Kidney (tissue), 14 donors: ENCODE data around the gene ARHGEF40. TPM values are rescaled to one million over a fixed set of nuclear protein-coding genes. Genes with fewer than 3 reads are reported as not detected.

ENCODE experiments used
- DNase-seq, 5 donors: peaks; one replicate each; pipeline ENCODE4 v3.0.0-alpha.2; 2013 to 2020
- FAIRE-seq: peaks from 2 replicates; lab custom pipeline; 2012; peaks lifted over from hg19 to GRCh38; lab: Jason Lieb, UNC
- H3K27ac ChIP-seq, 2 donors: one replicate each; pipeline ENCODE4 v1.7.0; 2013; ENCODE audit warnings: low read depth in 2 of 2, low read length in 2 of 2, inconsistent platforms in 1 of 2
- H3K27me3 ChIP-seq: one replicate; pipeline ENCODE4 v1.7.1; 2013; ENCODE audit warnings: low read length, inconsistent platforms; ENCODE audit not compliant: control insufficient read depth, insufficient read depth
- H3K36me3 ChIP-seq, 3 donors: one replicate each; pipeline versions ENCODE4 v1.7.0 to v1.7.1; 2013; ENCODE audit warnings: low read length in 3 of 3, control low read depth in 1 of 3, inconsistent platforms in 1 of 3; ENCODE audit not compliant: insufficient read depth in 3 of 3, control insufficient read depth in 2 of 3
- H3K4me1 ChIP-seq, 3 donors: one replicate each; pipeline versions ENCODE4 v1.7.0 to v1.7.1; 2013; ENCODE audit warnings: low read length in 3 of 3, inconsistent platforms in 1 of 3, low read depth in 1 of 3; ENCODE audit not compliant: control insufficient read depth in 2 of 3, insufficient read depth in 2 of 3
- H3K4me3 ChIP-seq, 3 donors: one replicate each; pipeline versions ENCODE4 v1.7.0 to v1.8.1; 2013; ENCODE audit warnings: low read length in 3 of 3, control low read depth in 1 of 3, inconsistent platforms in 1 of 3
- H3K9ac ChIP-seq, 3 donors: one replicate each; pipeline versions ENCODE4 v1.7.0 to v1.7.1; 2013; ENCODE audit warnings: low read length in 3 of 3, control low read depth in 1 of 3, inconsistent platforms in 1 of 3
- H3K9me3 ChIP-seq, 3 donors: one replicate each; pipeline versions ENCODE4 v1.7.0 to v1.7.1; 2013; ENCODE audit warnings: low read length in 3 of 3, control low read depth in 1 of 3, inconsistent platforms in 1 of 3; ENCODE audit not compliant: control insufficient read depth in 2 of 3, insufficient read depth in 1 of 3
- intact Hi-C: fragments of 100-400 bp; cut with DNase I; formaldehyde crosslinking; loops from one replicate; pipeline ENCODE4 v1.11.1; 2022
- polyA plus RNA-seq: library from polyadenylated mRNA; stranded (reverse); fragments of 350-450 nt; fragmentation: Illumina TruSeq; extraction: RNeasy Lipid Tissue Mini Kit (QIAGEN cat#74804); gene quantifications from one replicate; pipeline ENCODE4 v1.2.3, GENCODE V29; 2014; ENCODE audit warnings: low read depth, low replicate concordance; ENCODE audit not compliant: insufficient read depth
- total RNA-seq: library from RNA; stranded (reverse); fragmentation: NEBNext Ultra II Directional; extraction: Animal tissue kit (Norgen Biotek cat#: 25700); gene quantifications from one replicate; pipeline ENCODE4 v1.2.1, GENCODE V29; 2021
- TF ChIP-seq, protein P1 (sequence below): IDR thresholded peaks from 3 replicates; pipeline ENCODE4 v1.5.1; 2012; ENCODE audit warnings: mild to moderate bottlenecking, moderate library complexity, borderline replicate concordance; ENCODE audit not compliant: insufficient read depth; ENCODE audit errors: extremely low read depth
- donor health status: control.
- donor health status: control.
- donor health status: control.
- donor health status: control.
- donor health status: control.
- donor health status: DM: yes; HTN: yes; CAD: no.
- donor health status: Normal renal cell carcinoma (clear cell type).

Gene ARHGEF40
- total and polyA plus RNA-seq, 2 donors from 2014 or later = 15.9 to 25.6 TPM

- Histone ChIP-seq H3K9ac (no peak overlapping the region), H3K36me3 (no peaks in the 10 kb centered on the region), H3K9me3 (no peaks in the 10 kb centered on the region), H3K4me3 (no peak overlapping the region), H3K27ac (no peak overlapping the region), H3K27me3 (no peaks in the 10 kb centered on the region), H3K4me1 (peaks cover under 1 to 4% (median 2%) of the 10 kb centered on the region in 3 donors)
- FAIRE-seq (no peak), DNase-seq (peak in 2 of 5 donors; percentile 50 to 76)
- TF ChIP-seq, protein P1, sequence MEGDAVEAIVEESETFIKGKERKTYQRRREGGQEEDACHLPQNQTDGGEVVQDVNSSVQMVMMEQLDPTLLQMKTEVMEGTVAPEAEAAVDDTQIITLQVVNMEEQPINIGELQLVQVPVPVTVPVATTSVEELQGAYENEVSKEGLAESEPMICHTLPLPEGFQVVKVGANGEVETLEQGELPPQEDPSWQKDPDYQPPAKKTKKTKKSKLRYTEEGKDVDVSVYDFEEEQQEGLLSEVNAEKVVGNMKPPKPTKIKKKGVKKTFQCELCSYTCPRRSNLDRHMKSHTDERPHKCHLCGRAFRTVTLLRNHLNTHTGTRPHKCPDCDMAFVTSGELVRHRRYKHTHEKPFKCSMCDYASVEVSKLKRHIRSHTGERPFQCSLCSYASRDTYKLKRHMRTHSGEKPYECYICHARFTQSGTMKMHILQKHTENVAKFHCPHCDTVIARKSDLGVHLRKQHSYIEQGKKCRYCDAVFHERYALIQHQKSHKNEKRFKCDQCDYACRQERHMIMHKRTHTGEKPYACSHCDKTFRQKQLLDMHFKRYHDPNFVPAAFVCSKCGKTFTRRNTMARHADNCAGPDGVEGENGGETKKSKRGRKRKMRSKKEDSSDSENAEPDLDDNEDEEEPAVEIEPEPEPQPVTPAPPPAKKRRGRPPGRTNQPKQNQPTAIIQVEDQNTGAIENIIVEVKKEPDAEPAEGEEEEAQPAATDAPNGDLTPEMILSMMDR = no peak
- intact Hi-C loops = no loop called here
Observed at GRCh38 chr14:21063479-21063878, 6.6 kb upstream of the ARHGEF40 start.

DNA sequence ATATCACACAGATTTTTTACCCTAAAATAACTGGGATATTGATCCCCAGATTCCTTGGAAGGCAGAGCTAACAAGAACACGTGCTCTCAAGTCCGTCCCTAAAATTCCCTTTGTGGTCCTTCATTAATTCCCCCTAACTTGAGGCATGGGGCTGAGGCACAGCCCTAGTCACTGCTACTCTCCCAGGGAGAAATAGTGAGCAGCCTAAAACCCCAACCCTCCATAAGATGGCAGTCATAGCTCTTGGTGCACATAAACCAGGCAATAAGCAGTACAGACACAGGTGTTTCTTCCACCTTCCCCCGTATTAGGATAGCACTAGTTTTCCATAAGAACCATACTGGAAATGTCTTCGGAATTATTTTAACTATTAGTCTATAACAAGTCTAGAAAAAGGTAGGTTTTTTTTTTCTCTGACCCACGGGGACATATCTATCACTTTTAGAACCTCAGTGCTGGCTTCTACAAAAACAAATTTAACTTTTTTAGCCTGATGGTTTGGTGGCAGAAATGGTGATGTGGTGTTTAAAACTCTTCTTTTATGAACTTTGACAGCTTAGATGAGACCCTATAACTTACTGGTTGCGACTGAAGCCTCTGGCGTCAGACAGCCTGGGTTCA lies 3.1 kb upstream of the ARHGEF40 start:
- DNase-seq = no peak
- no peak for FAIRE-seq
- no peaks in the 10 kb centered on the region for H3K9me3 ChIP-seq
- H3K27me3 ChIP-seq = no peaks in the 10 kb centered on the region
- H3K4me1 ChIP-seq = peaks cover 4 to 14% (median 12%) of the 10 kb centered on the region in 3 donors
- no peak overlapping the region for H3K4me3 ChIP-seq
- intact Hi-C loops = no loop called here
- H3K36me3 ChIP-seq = no peaks in the 10 kb centered on the region
- H3K27ac ChIP-seq = no peak overlapping the region
- TF ChIP-seq, protein P1 = no peak
- H3K9ac ChIP-seq = no peak overlapping the region

DNA sequence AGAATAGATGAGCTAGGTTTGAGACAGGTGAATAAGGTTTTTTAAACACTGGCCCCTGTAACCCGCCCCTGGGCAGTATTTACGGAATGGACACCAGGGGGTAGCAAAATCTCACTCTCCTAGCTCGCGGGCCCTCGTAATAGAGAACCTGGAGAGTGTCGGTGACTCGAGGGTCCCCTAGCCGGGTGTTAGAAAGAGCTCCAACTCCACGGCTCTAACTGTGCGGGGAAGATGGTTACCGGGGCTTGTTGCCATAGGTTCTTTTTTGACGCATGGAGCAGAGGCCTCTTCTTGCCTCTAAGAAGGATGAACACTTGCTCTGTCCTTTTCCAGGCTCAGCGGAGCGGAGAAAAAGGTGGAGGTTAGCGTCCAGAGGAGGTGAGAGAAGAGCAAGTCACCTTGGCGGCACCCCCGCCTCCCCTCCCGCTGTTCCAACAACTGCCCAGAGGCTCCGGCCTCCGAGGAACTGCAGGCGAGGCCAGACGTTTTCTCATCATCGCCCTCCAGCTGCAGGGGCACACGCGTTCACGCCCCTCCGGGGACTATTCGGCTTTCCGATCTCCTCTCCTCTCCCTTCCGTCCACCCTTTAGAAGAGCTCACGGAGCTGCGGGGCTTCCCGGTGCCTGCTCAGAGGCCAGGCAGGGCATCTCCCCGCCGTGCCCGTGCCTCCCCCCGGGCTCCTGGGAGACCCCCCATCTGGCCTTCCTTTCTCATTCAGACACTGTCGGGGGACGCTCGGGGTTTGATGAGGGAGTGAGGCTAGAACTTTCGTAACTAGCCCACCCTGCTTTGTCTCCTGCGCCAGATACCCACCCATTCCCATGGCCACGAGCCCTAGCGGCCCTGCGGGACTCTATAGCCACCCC lies 1.4 kb upstream of the ARHGEF40 start:
- Histone ChIP-seq H3K4me3 (peak overlapping the region; percentile 36 to 80 (median 44)), H3K4me1 (peaks cover 6 to 14% (median 12%) of the 10 kb centered on the region in 3 donors), H3K27ac (peak overlapping the region in 1 of 2 donors; percentile 91), H3K9me3 (no peaks in the 10 kb centered on the region), H3K9ac (peak overlapping the region in 2 of 3 donors; percentile 31 to 75), H3K27me3 (no peaks in the 10 kb centered on the region), H3K36me3 (peaks cover 0 to 6% (median 4%) of the 10 kb centered on the region in 3 donors)
- FAIRE-seq (no peak), DNase-seq (peak; percentile 75 to 92 (median 82))
- TF ChIP-seq, protein P1 = peak; percentile 48
- intact Hi-C loops = no loop called here
